Activated CD8-positive, alpha-beta T cell treated with anti-CD3 and anti-CD28 coated beads for 36 hours (primary cell): ENCODE data around the gene PLEK. TPM values are rescaled to one million over a fixed set of nuclear protein-coding genes. Genes with fewer than 3 reads are reported as not detected.
A peak's percentile ranks its signal among the peaks of the same experiment; 100 is the strongest.

Experiments
- ATAC-seq: fragments of 200-7000 bp; cut with Tn5 transposase; one replicate; pipeline ENCODE4 v1.10.0; 2021; ENCODE audit warnings: mild to moderate bottlenecking, moderate library complexity
- CTCF ChIA-PET: fragments of 350-600 bp; sonication (Branson Sonifier 250); formaldehyde crosslinking; loops from one replicate; lab custom pipeline; 2021; ENCODE audit warnings: antibody characterized with exemption; lab: Charles Lee
- POLR2A ChIA-PET: fragments of 350-600 bp; sonication (Branson Sonifier 250); formaldehyde crosslinking; loops from one replicate; lab custom pipeline; 2021; ENCODE audit warnings: antibody characterized with exemption; lab: Charles Lee
- DNase-seq: peaks from one replicate; pipeline ENCODE4 v3.0.0-alpha.2; 2020
- H3K27ac Mint-ChIP-seq: one replicate; pipeline ENCODE4 v1.8.0; 2021; ENCODE audit warnings: mild to moderate bottlenecking, mixed read lengths
- H3K27me3 Mint-ChIP-seq: one replicate; pipeline ENCODE4 v1.8.0; 2021; ENCODE audit warnings: mixed read lengths
- H3K36me3 Mint-ChIP-seq: one replicate; pipeline ENCODE4 v1.8.0; 2021; ENCODE audit warnings: low read depth, mixed read lengths
- H3K4me1 Mint-ChIP-seq: one replicate; pipeline ENCODE4 v1.8.0; 2021; ENCODE audit warnings: low read depth, mixed read lengths
- H3K4me3 Mint-ChIP-seq: one replicate; pipeline ENCODE4 v1.8.0; 2021; ENCODE audit warnings: mild to moderate bottlenecking, moderate library complexity, mixed read lengths
- H3K9me3 Mint-ChIP-seq: one replicate; pipeline ENCODE4 v1.8.0; 2021; ENCODE audit warnings: mixed read lengths
- CTCF ChIP-seq: fragments of 200-600 bp; IDR thresholded peaks from one replicate; pipeline ENCODE4 v1.8.0; 2022; ENCODE audit warnings: antibody characterized with exemption, mild to moderate bottlenecking
- intact Hi-C: fragments of 100-400 bp; cut with micrococcal nuclease; formaldehyde crosslinking; loops from one replicate; pipeline ENCODE4 v1.10.0; 2022
- total RNA-seq, 2 experiments: library from RNA; stranded (reverse); gene quantifications; one replicate each; pipeline ENCODE4 v1.2.3, GENCODE V29; 2021

The PLEK gene
- total RNA-seq, 2 experiments from 2014 or later, result 4.8 to 6.0 TPM

GRCh38 chr2:68388772-68389171 is 23.7 kb downstream of the PLEK start:
- POLR2A ChIA-PET, result interaction anchor here (0.6 to 1.6 kb wide), 3 partner anchors 9 to 160 kb away, joined by 3 to 9 read pairs (median 3); no protein-coding TSS in a partner anchor
- Mint-ChIP-seq H3K4me3 (peak overlapping the region; percentile 2), H3K9me3 (no peaks in the 10 kb centered on the region), H3K27ac (peak overlapping the region; percentile 89), H3K36me3 (no peaks in the 10 kb centered on the region), H3K27me3 (no peaks in the 10 kb centered on the region), H3K4me1 (peaks cover 52% of the 10 kb centered on the region)
- DNase-seq (no peak), ATAC-seq (no peak)
- no peak for TF ChIP-seq CTCF
- intact Hi-C loops, result loop anchor here (5.0 kb wide), 1 partner anchor 34 kb away; no protein-coding TSS in a partner anchor
- CTCF ChIA-PET, result interaction anchor here (0.7 to 1.5 kb wide), 10 partner anchors 10 to 97 kb away, joined by 3 to 5 read pairs (median 3); no protein-coding TSS in a partner anchor

- H3K9me3 Mint-ChIP-seq, result no peaks in the 10 kb centered on the region
- no peak overlapping the region for H3K4me3 Mint-ChIP-seq
- ChIA-PET POLR2A (interaction anchor here (0.7 kb wide), 1 partner anchor 267 kb away, joined by 3 read pairs; no protein-coding TSS in a partner anchor), CTCF (interaction anchor here (1.0 to 1.5 kb wide), 2 partner anchors 29 to 46 kb away, joined by 3 to 4 read pairs; no protein-coding TSS in a partner anchor)
- H3K36me3 Mint-ChIP-seq, result no peaks in the 10 kb centered on the region
- H3K4me1 Mint-ChIP-seq, result peaks cover 44% of the 10 kb centered on the region
- no peak for DNase-seq
- H3K27me3 Mint-ChIP-seq, result no peaks in the 10 kb centered on the region
- intact Hi-C loops, result no loop called here
- H3K27ac Mint-ChIP-seq, result no peak overlapping the region
- TF ChIP-seq CTCF, result no peak
- no peak for ATAC-seq
Observed at GRCh38 chr2:68390114-68390513, 25.0 kb downstream of the PLEK start.

GRCh38 chr2:68390586-68390985 is 25.5 kb downstream of the PLEK start:
- intact Hi-C loops, result no loop called here
- no peak for DNase-seq
- no peak for TF ChIP-seq CTCF
- Mint-ChIP-seq H3K4me3 (no peak overlapping the region), H3K27me3 (no peaks in the 10 kb centered on the region), H3K9me3 (no peaks in the 10 kb centered on the region), H3K27ac (no peak overlapping the region), H3K4me1 (peaks cover 39% of the 10 kb centered on the region), H3K36me3 (no peaks in the 10 kb centered on the region)
- no peak for ATAC-seq
- ChIA-PET POLR2A (interaction anchor here (0.7 kb wide), 1 partner anchor 267 kb away, joined by 3 read pairs; no protein-coding TSS in a partner anchor), CTCF (interaction anchor here (0.6 to 1.5 kb wide), 3 partner anchors 29 to 50 kb away, joined by 3 to 4 read pairs (median 3); no protein-coding TSS in a partner anchor)

- ATAC-seq, result no peak
- Mint-ChIP-seq H3K27me3 (no peaks in the 10 kb centered on the region), H3K36me3 (no peaks in the 10 kb centered on the region), H3K4me1 (peaks cover 36% of the 10 kb centered on the region), H3K4me3 (no peak overlapping the region), H3K27ac (no peak overlapping the region), H3K9me3 (no peaks in the 10 kb centered on the region)
- ChIA-PET CTCF (interaction anchor here (0.6 to 1.5 kb wide), 3 partner anchors 30 to 50 kb away, joined by 3 to 4 read pairs (median 3); no protein-coding TSS in a partner anchor), POLR2A (no interaction called here)
- TF ChIP-seq CTCF, result no peak
- intact Hi-C loops, result no loop called here
- no peak for DNase-seq
Observed at GRCh38 chr2:68391099-68391498, 26.0 kb downstream of the PLEK start.

GRCh38 chr2:68391869-68392268 is 26.8 kb downstream of the PLEK start:
- no peak overlapping the region for H3K4me3 Mint-ChIP-seq
- H3K27me3 Mint-ChIP-seq, result no peaks in the 10 kb centered on the region
- ChIA-PET CTCF (no interaction called here), POLR2A (no interaction called here)
- DNase-seq (no peak), ATAC-seq (no peak)
- no peaks in the 10 kb centered on the region for H3K9me3 Mint-ChIP-seq
- no peak overlapping the region for H3K27ac Mint-ChIP-seq
- H3K36me3 Mint-ChIP-seq, result no peaks in the 10 kb centered on the region
- intact Hi-C loops, result no loop called here
- TF ChIP-seq CTCF, result no peak
- H3K4me1 Mint-ChIP-seq, result peaks cover 29% of the 10 kb centered on the region
